Right hindlimb (tissue), 1 donor: ENCODE results near the gene MYOCD.
"Not testable (repeated sequence)": the region's sequence is repeated elsewhere in the genome, so short reads cannot be mapped to it uniquely, and the experiment has no call there.

Experiments
- DNase-seq: peaks from one replicate; pipeline ENCODE4 v3.0.0-alpha.2; 2018

MYOCD gene

GRCh38 chr17:12665263-12666210 is at the start of gene MYOCD:
Gene MYOCD, plus strand, starts transcription at chr17:12665890. Its CDS starts 299 bp downstream, at chr17:12666189.
- peak; percentile 52 for DNase-seq

GRCh38 chr17:12616161-12616560 is 49.5 kb upstream of the MYOCD start:
- no peak for DNase-seq

- DNase-seq: no peak
Observed at GRCh38 chr17:12618557-12618956, 47.1 kb upstream of the MYOCD start.

GRCh38 chr17:12619459-12620199 is 46.1 kb upstream of the MYOCD start:
- DNase-seq: no peak

- no peak for DNase-seq
Observed at GRCh38 chr17:12620200-12620720, 45.4 kb upstream of the MYOCD start.

- no peak for DNase-seq
Observed at GRCh38 chr17:12622726-12623125, 43.0 kb upstream of the MYOCD start.

GRCh38 chr17:12623220-12623848 is 42.4 kb upstream of the MYOCD start:
- no peak for DNase-seq

- no peak for DNase-seq
Observed at GRCh38 chr17:12624211-12624610, 41.5 kb upstream of the MYOCD start.

- DNase-seq: no peak
Observed at GRCh38 chr17:12625092-12625491, 40.6 kb upstream of the MYOCD start.

GRCh38 chr17:12627177-12627629 is 38.5 kb upstream of the MYOCD start:
- DNase-seq: no peak

GRCh38 chr17:12627781-12628451 is 37.8 kb upstream of the MYOCD start:
- DNase-seq: no peak

- DNase-seq: no peak
Observed at GRCh38 chr17:12631076-12631475, 34.6 kb upstream of the MYOCD start.

- DNase-seq: no peak
Observed at GRCh38 chr17:12632785-12633184, 32.9 kb upstream of the MYOCD start.

GRCh38 chr17:12634789-12635414 is 30.8 kb upstream of the MYOCD start:
- no peak for DNase-seq

GRCh38 chr17:12635996-12636395 is 29.7 kb upstream of the MYOCD start:
- DNase-seq: not testable (repeated sequence)

- no peak for DNase-seq
Observed at GRCh38 chr17:12637015-12637414, 28.7 kb upstream of the MYOCD start.

- DNase-seq: no peak
Observed at GRCh38 chr17:12637745-12638651, 27.7 kb upstream of the MYOCD start.

GRCh38 chr17:12640364-12640763 is 25.3 kb upstream of the MYOCD start:
- no peak for DNase-seq

GRCh38 chr17:12641084-12641483 is 24.6 kb upstream of the MYOCD start:
- no peak for DNase-seq

- DNase-seq: no peak
Observed at GRCh38 chr17:12642034-12642433, 23.7 kb upstream of the MYOCD start.

- DNase-seq: no peak
Observed at GRCh38 chr17:12643822-12644221, 21.9 kb upstream of the MYOCD start.
